H1 (cell line): ENCODE results near the gene DFFB. TPM values are rescaled to one million over a fixed set of nuclear protein-coding genes. Genes with fewer than 3 reads are reported as not detected.

Source experiments
- ATF2 ChIP-seq: IDR thresholded peaks from 2 replicates; pipeline ENCODE4 v1.6.1; 2012; ENCODE audit warnings: low read length, inconsistent platforms
- CHD2 ChIP-seq: IDR thresholded peaks from 2 replicates; pipeline ENCODE4 v1.6.1; 2012; ENCODE audit warnings: low read length, improper control_type of control experiment
- EZH2 ChIP-seq: fragments of 200-600 bp; sonication (generic); IDR thresholded peaks from 2 replicates; pipeline ENCODE4 v1.7.1; 2012; ENCODE audit warnings: low read depth, mild to moderate bottlenecking, moderate library complexity, low read length, inconsistent platforms; ENCODE audit not compliant: severe bottlenecking
- SP2 ChIP-seq: IDR thresholded peaks from 2 replicates; pipeline ENCODE4 v1.6.1; 2012; ENCODE audit warnings: mild to moderate bottlenecking, low read length, inconsistent platforms
- polyA plus RNA-seq, 7 experiments: library from polyadenylated mRNA; depleted of rRNA in 3 of 7; stranded (reverse) in 5 of 7; unstranded in 2 of 7; fragments of >200 nt in 5 of 7; fragments of 200-250 nt in 2 of 7; gene quantifications; 1 replicate in 5 of 7; 2 replicates in 1 of 7; 4 replicates in 1 of 7; pipeline versions ENCODE4 v1.2.1 to v1.2.3, GENCODE V29; 2011 to 2013; ENCODE audit warnings: missing spikeins in 2 of 7, mixed read lengths in 2 of 7
- total RNA-seq: library from RNA; stranded (reverse); fragmentation: NEBNext Ultra II Directional; extraction: Animal tissue kit (Norgen Biotek cat#: 25700); gene quantifications from 2 replicates; pipeline ENCODE4 v1.2.1, GENCODE V29; 2021

The DFFB gene
- total and polyA plus RNA-seq, 2 of the 8 experiments (the other 6 are each of a cell fraction or from before 2014, with no cell fraction given), result 8.6 to 11.9 TPM

GRCh38 chr1:3912809-3913685 is 55.8 kb downstream of the DFFB start (continued):
- no peak for TF ChIP-seq ATF2
- TF ChIP-seq CHD2, result no peak
- no peak for TF ChIP-seq EZH2
- no peak for TF ChIP-seq SP2
